ENCODE data around the gene IL20.

DNA sequence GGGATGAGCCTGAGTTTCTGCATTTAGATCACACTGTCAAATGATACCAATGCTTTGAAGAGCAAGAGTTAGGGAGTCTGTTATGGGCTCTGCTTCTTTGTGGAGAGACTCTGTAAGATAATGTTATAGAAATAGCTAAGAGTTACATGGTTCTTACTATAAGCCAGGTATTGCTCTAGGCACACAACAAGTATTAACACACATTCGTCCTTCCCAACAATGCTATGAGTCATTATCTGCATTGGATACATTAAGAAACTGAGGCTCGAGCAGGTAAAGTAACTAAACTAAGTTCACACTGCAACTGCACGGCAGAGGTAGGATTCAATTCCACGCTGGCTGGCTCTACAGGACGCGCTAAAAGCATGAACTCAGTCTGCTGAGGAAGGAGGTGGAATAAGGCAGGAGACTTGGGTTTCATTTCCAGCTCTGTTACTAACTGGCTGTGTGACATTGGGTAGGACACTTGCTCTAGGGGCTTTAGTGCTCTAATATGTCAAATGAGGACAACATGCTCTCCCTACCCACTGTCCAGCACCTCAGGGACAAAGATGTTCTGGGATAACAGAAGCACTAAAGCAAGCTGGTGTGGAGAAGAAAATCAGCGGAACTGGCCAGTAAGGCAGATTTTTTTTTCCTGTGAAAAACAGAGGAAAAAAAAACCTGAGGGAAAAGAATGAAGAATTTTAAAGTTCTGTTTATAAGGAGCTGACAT lies 23.7 kb upstream of the IL20 start:
- TF ChIP-seq NR3C1 (IDR thresholded peaks at IDR 0.05) (no peak), EP300 (IDR thresholded peaks at IDR 0.05) (no peak), CTCF (IDR thresholded peaks at IDR 0.05) (no peak), REST (IDR thresholded peaks at IDR 0.05) (no peak), USF2 (IDR thresholded peaks at IDR 0.05) (no peak), SREBF2 (IDR thresholded peaks at IDR 0.05) (no peak), RNF2 (IDR thresholded peaks at IDR 0.05; ENCODE audit: borderline replicate concordance, low read depth) (no peak), POLR2A (IDR thresholded peaks at IDR 0.05; ENCODE audit: low read length) (no peak), PBX3 (IDR thresholded peaks at IDR 0.05) (no peak), CBX2 (IDR thresholded peaks at IDR 0.05; ENCODE audit: borderline replicate concordance, low read depth) (no peak), MAFK (IDR thresholded peaks at IDR 0.05; ENCODE audit: partially characterized antibody) (no peak)
